Hepatic stellate cell (primary cell): ENCODE data around the gene CUTA.
"Not testable (repeated sequence)": the region's sequence is repeated elsewhere in the genome, so short reads cannot be mapped to it uniquely, and the experiment has no call there.

ENCODE experiments used
- DNase-seq: peaks from one replicate; pipeline ENCODE4 v3.0.0; 2011; ENCODE audit warnings: low spot score

The CUTA gene

GRCh38 chr6:33367715-33368025 is 50.2 kb downstream of the CUTA start:
- DNase-seq: not testable (repeated sequence)

GRCh38 chr6:33367009-33367714 is 50.7 kb downstream of the CUTA start:
- no peak for DNase-seq
